ENCODE results near the gene MYO15A.
"Not testable (repeated sequence)": the region's sequence is repeated elsewhere in the genome, so short reads cannot be mapped to it uniquely, and the experiment has no call there.

Gene MYO15A

DNA sequence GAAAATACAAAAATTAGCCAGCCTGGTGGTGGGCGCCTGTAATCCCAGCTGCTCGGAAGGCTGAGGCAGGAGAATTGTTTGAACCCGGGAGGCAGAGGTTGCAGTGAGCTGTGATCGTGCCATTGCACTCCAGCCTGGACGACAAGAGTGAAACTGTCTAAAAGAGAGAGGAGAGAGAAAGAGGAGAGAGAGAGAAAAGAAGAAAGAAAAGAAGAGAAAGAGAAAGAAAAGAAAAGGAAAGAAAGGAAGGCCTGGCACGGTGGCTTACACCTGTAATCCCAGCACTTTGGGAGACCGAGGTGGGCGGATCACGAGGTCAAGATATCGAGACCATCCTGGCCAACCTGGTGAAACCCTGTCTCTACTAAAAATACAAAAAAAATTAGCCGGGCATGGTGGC lies 108.3 kb downstream of the MYO15A start:
- DNase-seq (ENCODE audit: low read depth, low spot score), result not testable (repeated sequence)

DNA sequence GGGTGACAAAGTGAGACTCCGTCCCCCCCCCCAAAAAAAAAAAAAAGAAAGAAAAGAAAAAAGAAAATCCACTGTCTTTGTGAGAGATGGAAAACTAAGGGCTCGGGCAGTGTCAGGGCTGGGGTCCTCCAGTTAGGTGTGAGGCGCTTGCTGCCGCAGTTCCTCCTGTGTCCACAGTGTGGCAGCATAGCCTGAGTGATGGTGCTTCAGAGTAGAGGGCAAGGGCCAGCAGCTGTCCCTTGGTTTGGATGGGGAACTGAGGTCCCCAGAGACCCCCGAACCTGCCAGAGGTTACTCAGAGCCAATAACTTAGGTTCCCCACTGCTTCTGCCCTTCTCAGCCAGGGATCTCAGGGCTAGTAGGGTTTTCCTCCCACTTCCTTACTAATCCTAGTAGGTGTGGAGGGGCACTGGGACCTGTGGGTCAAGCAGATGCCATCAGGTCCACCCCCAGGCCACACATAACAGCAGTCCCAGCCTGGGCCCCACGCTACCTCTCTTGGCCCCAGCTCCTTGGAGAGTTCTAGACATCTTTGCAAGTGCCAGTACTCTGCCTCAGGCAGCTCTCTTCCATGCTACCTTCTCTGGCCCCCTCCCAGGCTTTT lies 109.0 kb downstream of the MYO15A start:
- DNase-seq (ENCODE audit: low read depth, low spot score), result peak; percentile 87

DNA sequence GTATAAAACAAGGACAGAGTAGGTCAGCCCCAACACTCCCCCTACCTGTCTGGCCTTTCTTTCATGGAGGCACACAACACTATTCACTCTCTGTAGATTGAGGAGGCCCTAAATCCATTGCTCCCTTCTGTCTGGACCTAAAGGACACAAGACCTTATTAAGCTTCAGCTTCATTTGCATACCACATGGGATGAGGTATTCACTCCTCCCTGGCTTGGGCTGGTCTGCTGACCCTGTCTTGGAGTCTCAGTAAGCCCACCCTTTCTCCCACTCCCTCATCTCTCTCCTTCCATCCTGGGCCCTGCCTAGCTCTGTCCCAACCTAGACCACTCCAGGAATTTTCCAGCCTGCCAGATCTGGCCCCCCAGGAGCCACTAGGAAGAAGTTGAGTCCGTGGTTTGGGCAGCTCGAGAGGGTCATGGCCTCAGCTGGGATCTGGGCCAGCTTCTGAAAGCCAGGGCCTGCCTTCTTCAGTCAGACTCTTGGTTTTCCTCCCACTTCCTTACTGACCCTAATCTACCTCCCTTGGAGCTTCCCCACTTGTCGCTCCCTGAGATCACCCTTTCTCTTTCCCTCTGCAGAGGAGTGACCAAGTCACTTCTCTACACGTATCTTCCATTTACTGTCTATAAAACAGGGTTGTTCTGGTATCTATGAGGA lies 110.3 kb downstream of the MYO15A start:
- no peak for DNase-seq (ENCODE audit: low read depth, low spot score)

DNA sequence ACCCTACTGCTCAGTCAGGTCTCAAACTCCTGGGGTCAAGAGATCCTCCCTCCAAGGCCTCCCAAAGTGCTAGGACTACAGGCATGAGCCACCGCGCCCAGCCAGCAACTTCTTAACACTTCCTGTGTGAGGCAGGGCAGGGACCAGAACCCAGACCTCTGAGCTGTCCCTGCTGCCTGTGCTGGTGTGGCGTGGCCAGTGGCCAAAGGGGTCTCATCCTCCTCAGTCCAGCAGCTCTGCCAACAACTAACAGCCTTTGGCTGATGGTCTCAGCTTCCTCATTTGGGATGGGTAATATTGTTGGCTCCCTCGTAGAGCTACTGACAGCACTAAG lies 115.5 kb downstream of the MYO15A start:
- no peak for DNase-seq (ENCODE audit: low read depth, low spot score)

DNA sequence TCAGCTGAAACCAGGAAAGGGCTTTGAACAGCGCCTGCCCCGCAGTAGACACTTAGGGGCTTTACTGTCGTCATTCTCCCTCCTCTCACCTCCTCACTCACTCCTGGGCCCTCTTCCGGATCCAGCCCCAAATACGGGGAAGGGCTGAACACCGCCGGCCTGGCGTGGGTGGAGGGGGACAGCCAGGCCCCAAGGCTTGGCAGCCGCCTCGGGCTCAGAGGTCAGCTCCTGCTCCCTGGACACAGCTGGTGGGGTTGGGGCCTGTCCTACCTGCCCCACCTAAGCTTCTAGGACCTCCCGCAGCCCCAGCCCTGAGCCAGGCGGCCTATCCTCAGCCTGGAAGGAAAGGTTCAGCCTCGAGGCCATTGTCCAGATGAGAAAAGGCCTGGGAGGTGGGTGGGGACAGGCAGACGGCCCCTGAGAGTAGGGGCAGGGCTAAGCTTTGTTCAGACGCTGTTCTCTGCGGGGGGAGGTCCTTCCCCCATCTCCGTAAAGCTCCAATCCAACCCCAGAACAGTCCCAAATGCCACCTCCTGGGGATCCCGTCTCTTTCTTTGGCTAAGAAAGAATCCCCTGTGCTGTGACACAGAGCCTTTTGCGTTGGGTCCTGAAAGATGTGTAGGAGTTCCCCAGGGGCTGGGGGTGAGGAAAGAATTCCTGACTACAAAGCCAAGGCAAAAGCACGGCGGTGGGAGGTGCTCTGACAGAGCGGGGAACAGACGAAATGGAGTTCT lies 116.0 kb downstream of the MYO15A start:
- peak; percentile 98 for DNase-seq (ENCODE audit: low read depth, low spot score)

DNA sequence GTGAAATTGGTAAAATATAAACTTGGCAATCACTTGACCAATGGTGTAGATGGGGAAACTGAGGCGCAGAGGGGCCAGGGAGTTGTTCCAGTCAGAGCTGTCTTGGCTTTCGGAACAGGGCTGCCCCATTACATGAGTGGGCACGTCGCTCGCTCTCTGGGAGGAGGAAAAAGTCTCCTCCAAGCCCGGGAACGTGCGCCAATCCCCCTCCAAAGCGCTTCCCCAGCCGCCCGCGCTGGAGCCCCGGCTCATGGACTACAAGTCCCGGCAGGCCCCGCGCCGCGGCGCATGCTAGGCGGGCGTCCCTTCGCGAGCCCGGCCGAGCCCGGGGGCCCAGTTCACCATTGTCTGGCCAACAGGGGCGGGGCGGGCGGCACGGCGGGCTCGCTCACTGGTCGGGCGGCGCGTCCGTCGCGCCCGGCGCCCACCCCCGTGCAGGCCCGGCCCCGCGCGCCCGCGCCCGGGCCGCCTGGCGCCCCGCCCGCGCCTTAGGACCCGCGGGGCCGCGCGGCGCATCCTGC lies 116.6 kb downstream of the MYO15A start, which contains the start of gene LLGL1:
TSS of gene LLGL1 (plus strand) at position 515 of the 521 bp plus-strand sequence. CDS start 48 bp downstream, outside the sequence.
- peak; percentile 96 for DNase-seq (ENCODE audit: low read depth, low spot score)

DNA sequence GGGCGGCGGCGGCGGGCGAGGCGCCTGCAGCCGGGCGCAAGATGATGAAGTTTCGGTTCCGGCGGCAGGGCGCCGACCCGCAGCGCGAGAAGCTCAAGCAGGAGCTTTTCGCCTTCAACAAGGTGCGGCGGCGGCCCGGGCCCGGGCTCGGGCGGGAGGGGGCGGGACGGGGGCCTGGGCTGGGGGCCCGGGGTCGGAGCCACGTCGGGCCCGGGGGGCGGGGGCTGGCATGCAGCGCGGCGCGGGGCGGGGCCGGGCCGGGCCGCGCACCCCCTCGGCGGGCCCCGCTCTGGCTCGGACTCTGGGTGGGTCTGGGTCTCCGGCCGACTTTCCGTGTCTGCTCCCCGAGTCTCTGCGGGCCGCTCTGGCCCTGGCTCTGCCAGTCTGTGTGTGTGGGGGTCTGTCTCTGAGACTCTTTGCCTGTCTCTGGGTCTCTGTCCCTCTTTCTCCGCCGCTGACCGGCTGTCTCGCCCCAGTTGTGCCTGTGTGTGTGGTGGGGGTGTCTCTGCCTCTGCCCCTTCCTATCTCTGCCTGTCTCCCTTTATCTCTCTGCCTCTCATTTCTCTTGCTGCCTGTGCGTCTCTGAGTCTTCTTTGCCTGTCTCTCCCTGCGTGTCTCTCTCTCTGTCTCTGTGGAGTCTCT lies 117.2 kb downstream of the MYO15A start:
- DNase-seq (ENCODE audit: low read depth, low spot score), result peak; percentile 27

DNA sequence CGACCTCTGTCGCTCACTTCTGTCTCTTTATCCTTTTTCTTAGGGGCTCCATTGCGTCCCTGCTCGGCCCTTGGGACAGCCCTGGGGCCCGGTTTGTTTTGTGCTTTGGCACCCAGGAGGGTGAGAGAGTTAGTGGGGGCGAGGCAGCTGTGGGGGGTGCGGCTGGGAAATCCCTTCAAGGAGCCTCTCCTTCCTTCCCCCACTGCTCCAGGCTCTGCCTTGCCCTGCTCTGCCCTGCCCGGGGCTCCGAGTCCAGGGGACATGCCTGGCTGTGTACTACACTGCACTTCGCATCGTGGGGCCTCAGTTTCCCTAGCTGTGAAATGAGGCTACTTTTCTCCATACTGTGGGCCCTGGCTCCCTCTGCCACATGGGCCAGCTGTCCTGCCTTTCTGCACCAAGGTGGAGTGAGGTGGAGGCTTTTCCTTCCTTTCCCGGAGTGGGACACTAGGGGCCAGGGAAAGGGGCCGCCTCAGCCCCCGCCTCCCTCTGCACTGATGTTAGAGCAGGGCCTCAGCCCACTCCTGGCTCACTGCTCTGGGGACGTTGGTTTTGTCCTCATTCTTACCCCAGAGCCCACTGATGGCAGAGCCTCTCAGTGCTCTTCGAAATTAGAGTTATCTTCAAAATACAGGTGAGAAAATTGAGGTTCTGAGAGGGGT lies 117.9 kb downstream of the MYO15A start:
- no peak for DNase-seq (ENCODE audit: low read depth, low spot score)

DNA sequence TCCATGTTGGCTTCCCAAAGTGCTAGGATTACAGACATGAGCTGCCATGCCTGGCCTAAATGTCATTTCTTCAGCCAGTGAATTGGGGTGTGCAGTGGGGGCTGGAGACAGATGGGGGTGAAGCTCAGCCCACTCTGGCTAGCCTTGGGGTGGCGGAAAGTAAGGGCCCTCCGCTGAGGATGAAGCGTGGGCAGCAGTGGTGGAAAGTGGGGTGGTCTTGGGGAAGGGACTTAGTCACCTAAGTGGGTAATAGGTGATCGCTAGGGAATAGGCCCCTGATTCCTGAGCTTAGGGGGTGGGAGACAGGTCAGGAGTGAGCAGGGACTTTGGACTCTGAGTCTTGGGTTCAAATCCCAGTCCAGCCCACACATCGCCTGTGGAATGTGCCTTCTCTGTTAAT lies 119.1 kb downstream of the MYO15A start:
- DNase-seq (ENCODE audit: low read depth, low spot score), result no peak

DNA sequence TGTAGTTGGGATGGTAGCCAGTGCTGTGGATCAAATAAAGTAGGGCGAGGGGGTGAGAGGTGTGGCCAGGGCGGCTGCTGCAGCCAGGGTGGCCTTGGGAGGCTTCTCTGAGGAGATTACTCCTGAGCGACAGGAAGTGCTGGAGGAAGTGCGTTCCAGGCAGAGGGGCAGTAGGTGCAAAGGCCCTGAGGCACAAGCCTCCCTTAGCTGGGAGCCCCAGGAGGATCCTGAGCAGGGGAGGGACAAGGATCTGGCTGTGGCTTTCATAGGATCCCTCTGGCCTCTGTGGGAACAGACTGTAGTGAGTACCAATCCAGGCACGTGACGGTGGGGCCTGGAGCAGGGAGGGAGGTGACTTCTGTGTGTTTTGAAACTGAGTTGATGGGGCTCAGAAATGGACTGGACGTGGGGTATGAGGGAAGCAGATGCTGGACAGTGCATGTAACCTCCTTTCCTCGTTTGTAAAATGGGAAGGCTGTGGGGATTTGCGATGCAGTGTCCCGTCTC lies 119.7 kb downstream of the MYO15A start:
- no peak for DNase-seq (ENCODE audit: low read depth, low spot score)

DNA sequence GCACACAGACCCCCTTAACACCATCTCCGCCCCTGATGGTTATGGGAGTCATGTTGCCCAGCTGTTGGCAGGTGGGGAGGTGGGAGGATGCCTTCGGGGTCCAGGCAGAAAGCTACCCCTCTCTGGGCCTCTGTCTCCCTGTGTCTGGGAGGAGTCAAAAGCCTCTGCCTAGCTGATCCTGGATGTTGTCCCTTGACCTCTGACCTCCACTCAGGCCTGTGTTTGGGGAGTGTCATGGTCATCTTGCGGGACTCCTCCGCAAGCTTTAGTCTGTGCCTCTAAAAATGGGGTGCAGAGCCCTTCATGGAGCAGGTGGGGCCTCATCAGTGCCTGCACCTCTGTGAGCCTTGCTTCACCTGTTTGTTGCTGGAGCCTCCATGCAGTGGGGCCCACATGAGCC lies 120.7 kb downstream of the MYO15A start:
- no peak for DNase-seq (ENCODE audit: low read depth, low spot score)
